Measurements from ENCODE around the gene DIPK1C.

The DIPK1C gene

GRCh38 chr18:74450626-74451025 is 6.5 kb downstream of the DIPK1C start:
- no peak for DNase-seq

GRCh38 chr18:74447404-74448152 is 9.5 kb downstream of the DIPK1C start:
- no peak for DNase-seq

GRCh38 chr18:74446631-74447403 is 10.3 kb downstream of the DIPK1C start:
- no peak for DNase-seq

GRCh38 chr18:74446178-74446577 is 10.9 kb downstream of the DIPK1C start:
- DNase-seq: no peak

GRCh38 chr18:74445585-74445984 is 11.5 kb downstream of the DIPK1C start:
- DNase-seq: no peak

- no peak for DNase-seq
These were observed 13.0 kb downstream of the DIPK1C start for GRCh38 chr18:74444104-74444503.

GRCh38 chr18:74440808-74441427 is 16.2 kb downstream of the DIPK1C start:
- no peak for DNase-seq

GRCh38 chr18:74438091-74438490 is 19.0 kb downstream of the DIPK1C start:
- DNase-seq: no peak

GRCh38 chr18:74436158-74436769 is 20.8 kb downstream of the DIPK1C start:
- DNase-seq: no peak

- DNase-seq: no peak
These were observed 21.4 kb downstream of the DIPK1C start for GRCh38 chr18:74435740-74436139.

- DNase-seq: no peak
These were observed 22.6 kb downstream of the DIPK1C start for GRCh38 chr18:74434466-74434865.

- DNase-seq: peak; percentile 79
These were observed 26.1 kb downstream of the DIPK1C start for GRCh38 chr18:74430806-74431571.

- no peak for DNase-seq
These were observed 26.9 kb downstream of the DIPK1C start for GRCh38 chr18:74430231-74430630.

GRCh38 chr18:74429096-74429495 is 28.0 kb downstream of the DIPK1C start:
- no peak for DNase-seq

GRCh38 chr18:74427442-74428112 is 29.5 kb downstream of the DIPK1C start:
- no peak for DNase-seq

GRCh38 chr18:74425876-74426275 is 31.2 kb downstream of the DIPK1C start:
- no peak for DNase-seq

- DNase-seq: no peak
These were observed 31.9 kb downstream of the DIPK1C start for GRCh38 chr18:74425161-74425560.

- no peak for DNase-seq
These were observed 34.6 kb downstream of the DIPK1C start for GRCh38 chr18:74422541-74422940.

GRCh38 chr18:74420926-74421325 is 36.2 kb downstream of the DIPK1C start:
- no peak for DNase-seq

- DNase-seq: no peak
These were observed 36.6 kb downstream of the DIPK1C start for GRCh38 chr18:74420481-74420880.

GRCh38 chr18:74419761-74420160 is 37.3 kb downstream of the DIPK1C start:
- DNase-seq: peak; percentile 24

- DNase-seq: no peak
These were observed 39.1 kb downstream of the DIPK1C start for GRCh38 chr18:74418023-74418422.

Data from NCI-H82 (cell line).